ENCODE data around the gene FKBP4. TPM values are rescaled to one million over a fixed set of nuclear protein-coding genes. Genes with fewer than 3 reads are reported as not detected.

The FKBP4 gene
- total RNA-seq, 1 donor from 2014 or later = 47.5 TPM

- DNase-seq = peak; percentile 68
These were observed 10.7 kb upstream of the FKBP4 start for GRCh38 chr12:2783936-2784600.

DNA sequence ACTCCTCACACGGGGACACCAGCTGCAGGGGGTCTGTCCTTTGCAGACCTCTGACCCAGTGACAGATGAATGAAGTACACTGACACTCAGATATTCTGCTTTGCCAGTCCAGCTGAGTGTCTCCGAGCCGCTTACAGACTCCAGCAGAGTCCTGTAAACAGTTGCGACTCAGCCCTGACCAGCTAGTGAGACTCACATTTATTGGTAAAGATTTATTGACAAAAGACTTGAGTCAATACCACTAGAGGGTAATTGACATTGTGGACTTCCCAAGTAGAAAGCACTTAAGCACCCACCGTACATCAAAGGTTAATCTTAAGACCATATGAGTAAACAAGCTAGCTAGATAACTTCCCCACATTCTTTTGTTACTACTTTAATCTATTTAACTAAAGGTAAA lies 9.8 kb upstream of the FKBP4 start:
- DNase-seq = no peak

- DNase-seq = no peak
These were observed 3.7 kb upstream of the FKBP4 start for GRCh38 chr12:2791089-2791488.

DNA sequence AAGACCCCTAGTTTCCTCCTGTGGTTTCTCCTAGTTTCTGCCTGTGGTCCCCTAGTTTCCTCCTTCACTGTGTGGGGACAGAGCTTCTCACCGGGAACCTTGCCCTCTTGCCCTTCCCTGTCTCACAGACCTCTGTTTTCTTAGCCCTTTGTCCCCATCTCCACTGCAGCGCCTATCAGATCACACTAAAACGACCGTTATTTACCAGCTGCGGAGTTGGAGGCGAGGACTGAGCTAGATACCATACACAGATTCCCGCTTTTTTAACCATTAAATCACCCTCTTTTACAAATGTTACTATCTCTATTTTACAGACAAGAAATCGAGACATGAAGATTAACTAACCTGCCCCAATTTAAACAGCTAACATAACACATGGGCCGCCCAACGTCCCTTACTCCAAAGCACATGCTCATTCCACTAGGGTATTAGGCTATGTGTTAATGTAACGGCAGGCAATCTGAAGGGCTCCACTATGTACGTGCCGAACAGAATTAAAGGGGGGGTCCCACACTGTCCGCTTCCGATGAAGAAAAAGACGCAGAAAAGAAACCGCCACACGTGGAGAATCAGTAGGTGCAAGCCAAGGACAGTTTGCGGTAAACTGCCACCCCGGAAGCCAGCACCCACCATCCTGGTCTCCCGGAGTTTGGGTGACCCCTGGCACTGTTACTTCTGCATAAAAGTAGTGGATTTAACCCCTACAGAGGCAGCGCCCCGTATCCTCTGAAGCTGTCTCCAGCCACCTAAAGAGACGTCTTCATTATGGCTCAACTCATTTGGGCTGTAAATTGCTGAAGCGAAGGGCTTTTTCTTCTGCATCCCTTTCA lies 1.9 kb upstream of the FKBP4 start:
- DNase-seq = no peak

DNA sequence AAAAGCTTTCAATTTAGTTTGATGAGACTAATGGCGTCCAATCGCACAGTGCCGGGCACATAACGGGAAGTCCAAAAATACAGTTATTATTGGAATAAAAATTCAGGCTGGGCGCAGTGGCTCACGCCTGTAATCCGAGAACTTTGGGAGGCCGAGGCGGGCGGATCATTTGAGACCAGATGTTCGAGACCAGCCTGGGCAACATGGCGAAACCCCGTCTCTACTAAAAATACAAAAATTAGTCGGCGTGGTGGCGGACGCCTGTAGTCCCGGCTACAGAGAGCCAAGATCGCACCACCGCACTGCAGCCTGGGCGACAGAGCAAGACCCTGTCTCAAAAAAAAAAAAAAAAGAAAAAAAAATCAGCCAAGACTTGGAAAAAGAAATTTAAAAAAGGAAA lies 1.2 kb upstream of the FKBP4 start:
- no peak for DNase-seq

DNA sequence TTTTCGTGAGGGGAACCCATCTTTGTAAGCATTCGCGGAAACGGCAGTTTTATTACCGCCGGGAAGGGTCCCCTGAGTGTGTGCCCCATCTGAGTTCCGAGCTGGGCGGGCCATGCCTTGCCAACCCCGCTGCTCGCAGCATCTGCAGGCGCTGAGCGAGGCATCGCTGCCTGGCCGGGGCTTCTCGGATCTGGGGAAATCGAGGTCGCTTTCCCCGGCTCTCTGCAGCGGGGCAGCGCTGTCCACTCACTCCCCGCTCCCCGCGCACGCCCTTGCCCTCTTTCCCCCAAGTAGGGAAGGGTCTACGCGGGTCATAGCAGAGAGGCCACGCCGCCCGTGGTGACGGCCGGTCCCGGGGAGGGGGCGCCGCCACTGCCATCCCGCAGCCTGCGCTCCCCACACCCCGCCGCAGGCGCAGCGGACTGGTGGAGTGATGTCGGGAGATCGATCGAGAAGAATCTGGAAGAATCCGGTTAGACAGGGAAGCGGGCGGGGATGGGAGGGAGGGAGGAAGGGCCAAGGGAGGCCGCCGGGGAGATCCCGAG lies 507 bp upstream of the FKBP4 start:
- DNase-seq = peak; percentile 46

DNA sequence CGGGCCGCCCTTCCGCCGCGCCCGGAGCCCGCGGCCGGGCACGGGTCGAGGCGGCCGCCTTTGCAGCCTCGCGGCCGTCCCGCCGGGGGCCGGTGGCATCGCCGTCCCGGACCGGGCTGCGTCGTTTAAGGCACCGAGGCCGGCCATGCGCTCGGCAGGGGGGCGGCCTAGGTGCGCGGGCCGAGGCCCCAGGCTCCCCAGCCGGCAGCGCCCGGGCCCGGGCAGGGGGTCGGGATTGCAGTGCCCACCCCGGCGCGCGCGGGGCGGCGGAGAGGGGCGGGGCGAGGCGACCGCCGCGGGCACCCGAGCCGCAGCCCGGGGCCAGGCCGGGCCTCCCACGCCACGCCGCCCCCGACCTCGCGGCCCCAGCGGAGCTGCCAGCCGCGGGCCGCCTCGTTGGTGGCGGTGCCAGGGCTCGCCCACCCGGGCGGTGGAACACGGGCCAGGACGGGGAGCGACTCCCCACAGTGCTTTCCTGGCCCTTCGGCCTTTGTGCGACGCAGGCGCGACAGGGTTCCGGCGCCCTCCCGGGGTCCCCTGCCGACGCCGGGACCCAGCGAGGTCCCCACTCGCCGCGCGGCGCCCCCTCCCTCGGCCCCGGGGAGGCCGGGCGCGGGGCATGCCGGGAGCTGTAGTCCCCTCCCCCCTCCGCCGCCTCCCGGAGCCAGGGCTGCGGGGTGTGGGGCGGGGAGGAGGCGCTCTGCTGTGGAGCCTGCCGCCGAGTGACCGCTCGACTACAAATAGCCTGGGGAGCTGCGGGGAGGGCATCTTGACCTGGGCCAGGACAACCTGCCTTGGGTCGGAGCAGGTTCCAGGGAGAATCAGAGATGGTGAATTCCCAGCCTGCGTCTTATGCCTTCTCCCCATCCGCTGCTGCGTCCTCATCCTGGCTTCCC lies 769 bp downstream of the FKBP4 start:
- DNase-seq = peak; percentile 68

- DNase-seq = peak; percentile 19
These were observed 1.5 kb downstream of the FKBP4 start for GRCh38 chr12:2796187-2796666.

- DNase-seq = peak; percentile 69
These were observed 3.1 kb downstream of the FKBP4 start for GRCh38 chr12:2797721-2798418.

DNA sequence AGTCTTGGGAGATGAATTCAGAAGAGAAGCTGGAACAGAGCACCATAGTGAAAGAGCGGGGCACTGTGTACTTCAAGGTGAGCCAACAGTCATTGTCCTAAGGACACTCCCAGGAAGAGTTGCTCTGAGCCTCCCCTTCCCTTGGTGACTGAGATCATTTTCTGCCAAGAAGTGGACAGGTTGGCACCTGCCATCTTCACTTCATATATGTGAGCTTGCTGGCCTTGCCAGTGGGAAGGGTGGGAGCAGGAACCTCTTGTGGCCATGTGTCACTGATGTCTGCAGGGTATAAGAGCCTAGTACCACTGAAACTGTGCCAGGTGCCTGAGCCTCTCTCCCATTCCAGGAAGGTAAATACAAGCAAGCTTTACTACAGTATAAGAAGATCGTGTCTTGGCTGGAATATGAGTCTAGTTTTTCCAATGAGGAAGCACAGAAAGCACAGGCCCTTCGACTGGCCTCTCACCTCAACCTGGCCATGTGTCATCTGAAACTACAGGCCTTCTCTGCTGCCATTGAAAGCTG lies 5.3 kb downstream of the FKBP4 start:
- no peak for DNase-seq

GRCh38 chr12:2801044-2801783 lies 6.4 kb downstream of the FKBP4 start:
- no peak for DNase-seq

DNA sequence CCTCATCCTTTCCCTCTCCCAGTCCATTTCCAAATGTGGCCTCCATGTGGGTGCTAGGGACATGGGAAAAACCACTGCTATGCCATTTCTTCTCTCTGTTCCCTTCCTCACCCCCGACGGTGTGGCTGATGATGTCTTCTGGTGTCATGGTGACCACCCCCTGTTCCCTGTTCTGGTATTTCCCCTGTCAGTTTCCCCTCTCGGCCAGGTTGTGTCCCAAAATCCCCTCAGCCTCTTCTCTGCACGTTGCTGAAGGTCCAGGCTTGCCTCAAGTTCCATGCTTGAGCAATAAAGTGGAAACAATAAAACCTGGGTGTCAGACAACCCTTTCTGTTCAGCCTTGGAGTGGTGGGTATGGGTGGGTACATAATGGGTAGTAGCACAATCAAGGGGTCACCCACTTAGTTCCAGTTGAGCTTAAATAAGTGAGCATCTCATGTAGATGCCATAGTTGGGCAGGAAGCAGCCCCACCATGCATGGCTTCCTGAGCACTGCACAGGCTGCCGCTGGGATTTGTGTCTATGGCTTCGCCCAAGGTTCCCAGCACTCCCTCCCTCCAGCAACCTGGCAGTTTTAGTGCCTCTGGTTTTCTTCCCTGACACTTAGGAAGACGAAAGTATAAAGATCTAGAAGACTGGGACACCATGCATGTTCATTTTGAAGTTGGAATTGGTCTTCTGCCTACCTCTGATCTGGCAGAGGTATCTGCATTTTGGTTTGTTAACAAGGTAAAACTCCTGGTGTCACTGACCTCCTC lies 9.0 kb downstream of the FKBP4 start:
- no peak for DNase-seq

DNA sequence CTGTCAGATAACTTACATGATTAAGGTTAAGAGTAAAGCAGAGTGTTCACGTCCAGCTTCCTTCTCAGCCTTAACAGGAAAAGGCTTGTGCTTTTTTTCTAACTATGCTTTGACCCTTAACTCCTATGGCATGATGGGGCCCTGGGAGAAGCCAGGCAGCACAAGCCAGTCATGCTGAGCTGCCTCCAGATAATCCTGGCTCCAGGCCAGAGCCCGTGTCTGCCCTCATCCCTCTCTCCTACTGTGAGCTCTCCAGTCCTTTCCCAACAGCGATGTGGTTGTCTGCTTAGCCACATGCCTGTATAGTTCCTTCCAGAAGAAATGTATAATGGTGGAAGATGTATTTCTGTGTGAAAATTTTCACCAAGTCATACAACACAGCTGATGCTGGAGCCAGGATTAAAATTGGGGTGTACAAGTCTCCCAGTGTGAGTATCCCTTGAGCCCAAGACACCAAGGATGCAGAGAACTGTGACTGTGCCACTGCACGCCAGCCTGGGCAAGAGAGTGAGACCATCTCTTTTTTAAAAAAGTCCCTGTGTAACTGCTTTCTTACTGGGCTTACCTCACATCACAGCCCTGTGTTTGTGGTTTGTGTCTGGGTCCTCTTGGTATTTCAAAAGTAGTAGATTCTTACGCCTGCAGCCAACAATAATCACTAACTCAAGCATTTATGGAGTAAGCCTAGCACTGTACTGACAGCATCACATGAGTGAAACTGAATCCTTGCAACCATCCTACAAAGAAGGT lies 9.8 kb downstream of the FKBP4 start:
- DNase-seq = peak; percentile 34

DNA sequence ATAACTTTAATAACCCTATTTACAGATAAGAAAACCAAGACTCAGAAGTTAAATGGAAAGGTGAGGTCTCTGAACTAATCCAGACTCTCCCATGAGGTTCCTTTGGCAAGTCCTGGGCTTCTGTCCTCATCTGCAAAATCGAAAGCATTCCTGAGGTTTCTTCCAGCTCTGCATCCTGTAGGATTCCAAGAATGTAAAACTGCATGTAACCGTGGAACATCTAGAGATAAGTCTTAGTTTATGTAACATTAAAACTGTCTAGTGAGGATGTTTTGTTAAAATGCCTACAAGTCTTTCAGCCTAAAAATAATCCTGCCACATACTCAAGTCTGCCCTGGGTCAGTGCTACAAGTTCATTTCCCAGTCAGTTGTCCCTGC lies 10.4 kb downstream of the FKBP4 start:
- DNase-seq = no peak

DNA sequence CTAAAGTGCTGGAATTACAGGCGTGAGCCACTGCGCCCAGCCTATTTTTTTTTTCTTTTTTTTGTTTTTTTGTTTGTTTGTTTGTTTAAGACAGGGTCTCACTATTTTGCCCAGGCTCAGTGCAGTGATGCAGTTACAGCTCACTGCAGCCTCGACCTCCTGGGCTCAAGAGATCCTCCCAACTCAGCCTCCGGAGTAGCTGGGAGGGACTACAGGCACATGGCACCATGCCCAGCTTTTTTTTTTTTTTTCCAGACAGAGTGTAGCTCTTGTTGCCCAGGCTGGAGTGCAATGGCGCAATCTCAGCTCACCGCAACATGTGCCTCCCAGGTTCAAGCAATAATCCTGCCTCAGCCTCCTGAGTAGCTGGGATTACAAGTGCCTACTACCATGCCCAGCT lies 11.9 kb downstream of the FKBP4 start:
- no peak for DNase-seq

GRCh38 chr12:2811801-2812200 lies 17.0 kb downstream of the FKBP4 start:
- DNase-seq = no peak

- peak; percentile 98 for DNase-seq
These were observed 17.8 kb downstream of the FKBP4 start, which contains the start of gene ITFG2 for GRCh38 chr12:2812290-2813213. TSS of gene ITFG2 (plus strand) at chr12:2812668. CDS start at chr12:2812761, 93 bp downstream.
